ENCODE measurements around the gene SHMT1. TPM values are rescaled to one million over a fixed set of nuclear protein-coding genes. Genes with fewer than 3 reads are reported as not detected.

Gene SHMT1
- total and polyA plus RNA-seq, 2 of the 4 experiments (the other 2 are of a cell fraction), result 7.5 to 8.1 TPM

DNA sequence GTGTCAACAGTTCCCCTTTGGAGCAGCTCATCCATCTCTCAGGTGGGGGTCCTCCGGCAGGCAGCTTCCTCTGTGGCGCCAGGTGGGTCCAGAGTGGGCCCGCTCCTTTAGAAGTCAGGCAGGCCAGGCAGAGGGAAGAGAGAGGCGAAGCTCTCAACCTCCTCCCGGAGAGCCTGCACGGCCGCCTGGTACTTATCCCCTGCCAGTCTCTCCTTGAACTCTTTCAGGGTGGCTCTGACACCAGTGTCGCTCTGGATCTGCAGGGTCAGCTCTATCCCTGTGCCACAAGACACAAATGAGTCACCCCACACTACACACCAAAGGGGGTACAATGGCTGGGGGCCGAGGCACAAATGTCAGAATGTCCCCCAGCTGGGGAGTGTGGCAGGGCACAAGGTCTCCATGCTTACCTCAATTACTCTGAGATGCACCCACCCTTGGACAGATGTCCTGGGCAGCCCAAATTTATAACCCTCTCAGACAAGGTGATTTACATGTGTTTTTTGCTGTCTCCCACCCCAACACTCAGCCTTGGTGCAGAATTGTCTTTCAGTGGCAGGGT lies 34.6 kb downstream of the SHMT1 start:
- Histone ChIP-seq H2AK9ac (replicated peaks; ENCODE audit: low read depth, low read length, poor library complexity) (no peak overlapping the region), H3K18ac (ENCODE audit: low read depth, low read length) (no peak overlapping the region), H2BK5ac (ENCODE audit: low read depth, low read length, poor library complexity, severe bottlenecking) (no peak overlapping the region), H3K23ac (ENCODE audit: low read depth, low read length) (no peak overlapping the region), H4K5ac (ENCODE audit: low read depth, low read length) (no peak overlapping the region), H2AFZ (replicated peaks; ENCODE audit: low read length, poor library complexity) (no peak overlapping the region), H3K9ac (ENCODE audit: low read depth, low read length) (no peak overlapping the region), H3K27me3 (ENCODE audit: control insufficient read depth, insufficient read depth, low read length) (no peaks in the 10 kb centered on the region), H3K4me3 (ENCODE audit: insufficient read depth, low read depth, low read length) (no peak overlapping the region), H3K4me1 (ENCODE audit: control insufficient read depth, insufficient read depth, low read length) (peaks cover 4% of the 10 kb centered on the region; the same call in 1 of the 2 replicates), H4K20me1 (ENCODE audit: insufficient read depth, low read length) (0 out of 2 replicates have a peak, but pooled peaks cover 5% of the 10 kb centered on the region), H2AK5ac (ENCODE audit: low read depth, low read length) (no peak overlapping the region), H3K4ac (ENCODE audit: low read depth, low read length) (no peak overlapping the region), H3K4me2 (ENCODE audit: low read depth, low read length) (no peak overlapping the region), H4K91ac (ENCODE audit: insufficient read depth, low read depth, low read length) (no peak overlapping the region), H3K9me3 (ENCODE audit: control insufficient read depth, insufficient read depth, low read length) (no peaks in the 10 kb centered on the region), H3K79me1 (ENCODE audit: low read depth in 1 of 2, low read length in 2 of 2) (peaks cover 10 to 11% of the 10 kb centered on the region in 2 experiments; a peak in 3 of 4 replicates), H2BK120ac (ENCODE audit: low read depth, low read length) (no peak overlapping the region), H3K9me1 (ENCODE audit: insufficient read depth, low read length) (peaks cover 7% of the 10 kb centered on the region), H3K36me3 (ENCODE audit: control insufficient read depth, insufficient read depth, low read length) (peaks cover 27% of the 10 kb centered on the region), H3K56ac (ENCODE audit: extremely low read depth, insufficient read depth, low read length) (no peak overlapping the region), H4K8ac (ENCODE audit: low read depth in 2 of 2, low read length in 2 of 2) (no peak overlapping the region), H2BK15ac (ENCODE audit: low read depth, low read length) (no peak overlapping the region), H3K27ac (ENCODE audit: insufficient read depth, low read length) (no peak overlapping the region), H3K14ac (replicated peaks; ENCODE audit: low read depth, low read length) (no peak overlapping the region), H2BK20ac (ENCODE audit: low read depth, low read length) (no peak overlapping the region)
- dilution Hi-C loops (cut with HindIII; ENCODE audit: low sequenced_read_pairs, unreplicated experiment) (no loop called here), in situ Hi-C loops (cut with MboI; ENCODE audit: low sequenced_read_pairs) (no loop called here), intact Hi-C loops (cut with micrococcal nuclease) (no loop called here)
- ATAC-seq (ENCODE audit: low read depth) (no peak), DNase-seq (no peak)
- CTCF ChIA-PET, result no interaction called here
- 86% methylated on average over 4 of the region's 9 CpGs; no CpG with 5 or more reads in 1 of the 2 experiments for WGBS, 2 experiments (ENCODE audit: extremely low coverage in 2 of 2, insufficient read length in 1 of 2)
- TF ChIP-seq MXI1 (IDR thresholded peaks at IDR 0.05; ENCODE audit: borderline replicate concordance, low read depth, low read length), result no peak
- no peak for TF ChIP-seq RFX5 (IDR thresholded peaks at IDR 0.05; ENCODE audit: low read depth, low read length)
- no peak for TF ChIP-seq RAD21 (IDR thresholded peaks at IDR 0.05; ENCODE audit: low read length)
- TF ChIP-seq SMC3 (IDR thresholded peaks at IDR 0.05; ENCODE audit: low read depth, low read length), result no peak
- no peak for TF ChIP-seq FOS (IDR thresholded peaks at IDR 0.05; ENCODE audit: low read depth, low read length)
- no TSS peak for BruUV-seq (replicated peaks)
- POLR2A ChIA-PET (ENCODE audit: unreplicated experiment), result no interaction called here

All from IMR-90 (cell line).